GM12892 (cell line): ENCODE data around the gene NELL1.

Experiments
- POLR2A ChIP-seq: IDR thresholded peaks from 2 replicates; pipeline ENCODE4 v1.6.1; 2011; ENCODE audit warnings: low read depth, low read length, control low read depth
- POLR2AphosphoS5 ChIP-seq: IDR thresholded peaks from 2 replicates; pipeline ENCODE4 v1.6.1; 2011; ENCODE audit warnings: low read depth, low read length, control low read depth

- TF ChIP-seq POLR2A = no peak
- TF ChIP-seq POLR2AphosphoS5 = no peak
These were observed 463.9 kb downstream of the NELL1 start for GRCh38 chr11:21133244-21133643.
